Measurements from ENCODE around the gene LIG4.

LIG4 gene

GRCh38 chr13:108226184-108226583 is 10.8 kb upstream of the LIG4 start:
- no peak overlapping the region for H3K27ac ChIP-seq (ENCODE audit: low read length)
- no peak overlapping the region for H3K9ac ChIP-seq (ENCODE audit: low read depth, low read length)
- H4K20me1 ChIP-seq (ENCODE audit: insufficient read depth, low read length), result peaks cover 54% of the 10 kb centered on the region
- H3K4me3 ChIP-seq (ENCODE audit: low read depth in 1 of 2, low read length in 2 of 2), result no peak overlapping the region
- peaks cover 80% of the 10 kb centered on the region for H3K79me2 ChIP-seq (ENCODE audit: insufficient read depth, low read length)
- no peak overlapping the region for H2AFZ ChIP-seq (ENCODE audit: low read depth, low read length)
- TF ChIP-seq CTCF (IDR thresholded peaks at IDR 0.05; ENCODE audit: borderline replicate concordance, extremely low read depth, low read length, poor library complexity, severe bottlenecking), result no peak
- TF ChIP-seq EZH2 (IDR thresholded peaks at IDR 0.05; ENCODE audit: borderline replicate concordance, low read depth, low read length, severe bottlenecking), result no peak
- H3K4me1 ChIP-seq (ENCODE audit: insufficient read depth, low read length), result peaks cover 14% of the 10 kb centered on the region
- H3K36me3 ChIP-seq (ENCODE audit: insufficient read depth, low read length), result peaks cover 17% of the 10 kb centered on the region; the same call in 1 of the 2 replicates
- no peak overlapping the region for H3K4me2 ChIP-seq (ENCODE audit: insufficient read depth, low read length)
- ATAC-seq (ENCODE audit: insufficient read depth, low read depth) (no peak), DNase-seq (no peak)
- no peaks in the 10 kb centered on the region for H3K9me3 ChIP-seq (ENCODE audit: insufficient read depth, low read length, severe bottlenecking)
- H3K27me3 ChIP-seq (ENCODE audit: insufficient read depth, low read length, poor library complexity), result no peaks in the 10 kb centered on the region

GRCh38 chr13:108225440-108225839 is 10.1 kb upstream of the LIG4 start:
- DNase-seq (no peak), ATAC-seq (ENCODE audit: insufficient read depth, low read depth) (peak; percentile 80)
- no peak overlapping the region for H2AFZ ChIP-seq (ENCODE audit: low read depth, low read length)
- H3K4me2 ChIP-seq (ENCODE audit: insufficient read depth, low read length), result no peak overlapping the region
- peaks cover 87% of the 10 kb centered on the region for H3K79me2 ChIP-seq (ENCODE audit: insufficient read depth, low read length)
- TF ChIP-seq CTCF (IDR thresholded peaks at IDR 0.05; ENCODE audit: borderline replicate concordance, extremely low read depth, low read length, poor library complexity, severe bottlenecking), result no peak
- no peak for TF ChIP-seq EZH2 (IDR thresholded peaks at IDR 0.05; ENCODE audit: borderline replicate concordance, low read depth, low read length, severe bottlenecking)
- H4K20me1 ChIP-seq (ENCODE audit: insufficient read depth, low read length), result peaks cover 58% of the 10 kb centered on the region
- H3K9me3 ChIP-seq (ENCODE audit: insufficient read depth, low read length, severe bottlenecking), result no peaks in the 10 kb centered on the region
- no peak overlapping the region for H3K27ac ChIP-seq (ENCODE audit: low read length)
- H3K4me3 ChIP-seq (ENCODE audit: low read depth in 1 of 2, low read length in 2 of 2), result no peak overlapping the region
- H3K4me1 ChIP-seq (ENCODE audit: insufficient read depth, low read length), result peaks cover 22% of the 10 kb centered on the region
- H3K36me3 ChIP-seq (ENCODE audit: insufficient read depth, low read length), result peaks cover 14% of the 10 kb centered on the region; the same call in 1 of the 2 replicates
- H3K9ac ChIP-seq (ENCODE audit: low read depth, low read length), result no peak overlapping the region
- H3K27me3 ChIP-seq (ENCODE audit: insufficient read depth, low read length, poor library complexity), result no peaks in the 10 kb centered on the region

GRCh38 chr13:108223687-108224503 is 8.6 kb upstream of the LIG4 start:
- Histone ChIP-seq H2AFZ (ENCODE audit: low read depth, low read length) (no peak overlapping the region), H3K9me3 (ENCODE audit: insufficient read depth, low read length, severe bottlenecking) (no peaks in the 10 kb centered on the region), H3K4me3 (ENCODE audit: low read depth in 1 of 2, low read length in 2 of 2) (no peak overlapping the region), H3K9ac (ENCODE audit: low read depth, low read length) (no peak overlapping the region), H3K27me3 (ENCODE audit: insufficient read depth, low read length, poor library complexity) (no peaks in the 10 kb centered on the region), H4K20me1 (ENCODE audit: insufficient read depth, low read length) (peaks cover 63% of the 10 kb centered on the region), H3K36me3 (ENCODE audit: insufficient read depth, low read length) (no peaks in the 10 kb centered on the region), H3K4me2 (ENCODE audit: insufficient read depth, low read length) (no peak overlapping the region), H3K4me1 (ENCODE audit: insufficient read depth, low read length) (peaks cover 37% of the 10 kb centered on the region), H3K79me2 (ENCODE audit: insufficient read depth, low read length) (peaks cover 92% of the 10 kb centered on the region), H3K27ac (ENCODE audit: low read length) (no peak overlapping the region)
- no peak for ATAC-seq (ENCODE audit: insufficient read depth, low read depth)
- no peak for DNase-seq
- TF ChIP-seq EZH2 (IDR thresholded peaks at IDR 0.05; ENCODE audit: borderline replicate concordance, low read depth, low read length, severe bottlenecking) (no peak), CTCF (IDR thresholded peaks at IDR 0.05; ENCODE audit: borderline replicate concordance, extremely low read depth, low read length, poor library complexity, severe bottlenecking) (no peak)
